Measurements from ENCODE around the gene RNU6-1. TPM values are rescaled to one million over a fixed set of nuclear protein-coding genes. Genes with fewer than 3 reads are reported as not detected.
A peak's percentile ranks its signal among the peaks of the same experiment; 100 is the strongest.

RNU6-1 gene
- total and polyA plus RNA-seq, 2 donors (not counting 3 experiments of a cell fraction or from before 2014, with no cell fraction given) = not detected

- H3K9ac ChIP-seq (replicated peaks; ENCODE audit: extremely low read depth, insufficient read depth, low read length) = no peak overlapping the region
- peaks cover 82 to 96% of the 10 kb centered on the region in 2 experiments for H3K27me3 ChIP-seq (ENCODE audit: control insufficient read depth in 2 of 2, insufficient read depth in 2 of 2, low read length in 2 of 2)
- TF ChIP-seq POLR2A (IDR thresholded peaks at IDR 0.05; ENCODE audit: low read depth, low read length) (no peak), EZH2 (IDR thresholded peaks at IDR 0.05; ENCODE audit: borderline replicate concordance, low read depth, low read length, severe bottlenecking) (peak; percentile 34), FOS (IDR thresholded peaks at IDR 0.05; ENCODE audit: borderline replicate concordance, insufficient read depth, low read length) (no peak), MYC (IDR thresholded peaks at IDR 0.05; ENCODE audit: low read depth, low read length) (no peak)
- TF ChIP-seq, protein P1, sequence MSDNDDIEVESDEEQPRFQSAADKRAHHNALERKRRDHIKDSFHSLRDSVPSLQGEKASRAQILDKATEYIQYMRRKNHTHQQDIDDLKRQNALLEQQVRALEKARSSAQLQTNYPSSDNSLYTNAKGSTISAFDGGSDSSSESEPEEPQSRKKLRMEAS (IDR thresholded peaks at IDR 0.05; ENCODE audit: insufficient read depth, insufficient read length) = no peak
- no peaks in the 10 kb centered on the region for H3K36me3 ChIP-seq (ENCODE audit: control insufficient read depth in 2 of 2, extremely low read depth in 1 of 2, insufficient read depth in 2 of 2, low read length in 2 of 2)
- H4K20me1 ChIP-seq (replicated peaks; ENCODE audit: control insufficient read depth, extremely low read depth, insufficient read depth, low read length) = no peaks in the 10 kb centered on the region
- H3K27ac ChIP-seq (ENCODE audit: insufficient read depth, low read depth, low read length) = no peak overlapping the region
- H3K79me2 ChIP-seq (ENCODE audit: control insufficient read depth, insufficient read depth, low read length) = no peaks in the 10 kb centered on the region
- no peak overlapping the region for H3K4me3 ChIP-seq (replicated peaks in 1 of 3; ENCODE audit: insufficient read depth in 1 of 3, low read depth in 1 of 3, low read length in 3 of 3)
- no peak for FAIRE-seq
- no peak for DNase-seq (ENCODE audit: low read depth, low spot score)
- dilution Hi-C loops (cut with MboI; ENCODE audit: extremely low pct_ligation_motif_present, low sequenced_read_pairs) = no loop called here
- POLR2A ChIA-PET = no interaction called here
- no peak overlapping the region for H3K4me2 ChIP-seq (ENCODE audit: insufficient read depth, low read length)
- H3K9me1 ChIP-seq (replicated peaks; ENCODE audit: control insufficient read depth, extremely low read depth, insufficient read depth, low read length) = no peaks in the 10 kb centered on the region
- BruUV-seq (replicated peaks) = no TSS peak
- intact Hi-C loops (cut with micrococcal nuclease) = loop anchor here (5.0 kb wide), 1 partner anchor 508 kb away; no protein-coding TSS in a partner anchor
- no peaks in the 10 kb centered on the region for H3K9me3 ChIP-seq (replicated peaks; ENCODE audit: control insufficient read depth, insufficient read depth, low read length)
- peaks cover 24% of the 10 kb centered on the region for H3K4me1 ChIP-seq (ENCODE audit: control insufficient read depth, extremely low read depth, insufficient read depth, low read length)
- H2AFZ ChIP-seq (ENCODE audit: low read depth, low read length) = no peak overlapping the region
- CTCF ChIA-PET = interaction anchor here (0.6 kb wide), 1 partner anchor 10 kb away, joined by 3 read pairs; no protein-coding TSS in a partner anchor
These were observed 10.0 kb downstream of the RNU6-1 start for GRCh38 chr15:67829647-67830504.

- CTCF ChIA-PET = no interaction called here
- dilution Hi-C loops (cut with MboI; ENCODE audit: extremely low pct_ligation_motif_present, low sequenced_read_pairs) (no loop called here), intact Hi-C loops (cut with micrococcal nuclease) (no loop called here)
- no peaks in the 10 kb centered on the region for H3K79me2 ChIP-seq (ENCODE audit: control insufficient read depth, insufficient read depth, low read length)
- no peaks in the 10 kb centered on the region for H4K20me1 ChIP-seq (replicated peaks; ENCODE audit: control insufficient read depth, extremely low read depth, insufficient read depth, low read length)
- DNase-seq (ENCODE audit: low read depth, low spot score) (no peak), FAIRE-seq (no peak)
- no peak overlapping the region for H3K4me2 ChIP-seq (ENCODE audit: insufficient read depth, low read length)
- H3K9me1 ChIP-seq (replicated peaks; ENCODE audit: control insufficient read depth, extremely low read depth, insufficient read depth, low read length) = no peaks in the 10 kb centered on the region
- no peak overlapping the region for H3K4me3 ChIP-seq (replicated peaks in 1 of 3; ENCODE audit: insufficient read depth in 1 of 3, low read depth in 1 of 3, low read length in 3 of 3)
- POLR2A ChIA-PET = no interaction called here
- no peaks in the 10 kb centered on the region for H3K36me3 ChIP-seq (ENCODE audit: control insufficient read depth in 2 of 2, extremely low read depth in 1 of 2, insufficient read depth in 2 of 2, low read length in 2 of 2)
- no TSS peak for BruUV-seq (replicated peaks)
- no peak overlapping the region for H3K27ac ChIP-seq (ENCODE audit: insufficient read depth, low read depth, low read length)
- H3K9ac ChIP-seq (replicated peaks; ENCODE audit: extremely low read depth, insufficient read depth, low read length) = no peak overlapping the region
- H3K9me3 ChIP-seq (replicated peaks; ENCODE audit: control insufficient read depth, insufficient read depth, low read length) = no peaks in the 10 kb centered on the region
- peaks cover 17% of the 10 kb centered on the region for H3K4me1 ChIP-seq (ENCODE audit: control insufficient read depth, extremely low read depth, insufficient read depth, low read length)
- H2AFZ ChIP-seq (ENCODE audit: low read depth, low read length) = no peak overlapping the region
- H3K27me3 ChIP-seq (ENCODE audit: control insufficient read depth in 2 of 2, insufficient read depth in 2 of 2, low read length in 2 of 2) = peaks cover 82 to 96% of the 10 kb centered on the region in 2 experiments
- TF ChIP-seq CTCF (IDR thresholded peaks at IDR 0.05; ENCODE audit: extremely low read depth in 1 of 2, insufficient read depth in 1 of 2, low read depth in 1 of 2, low read length in 2 of 2) (no peak), EZH2 (IDR thresholded peaks at IDR 0.05; ENCODE audit: borderline replicate concordance, low read depth, low read length, severe bottlenecking) (peak; percentile 84), JUN (IDR thresholded peaks at IDR 0.05; ENCODE audit: borderline replicate concordance, insufficient read depth, insufficient read length, low read depth) (no peak), FOS (IDR thresholded peaks at IDR 0.05; ENCODE audit: borderline replicate concordance, insufficient read depth, low read length) (no peak)
- TF ChIP-seq, protein P1 (IDR thresholded peaks at IDR 0.05; ENCODE audit: insufficient read depth, insufficient read length) = no peak
These were observed 10.7 kb downstream of the RNU6-1 start for GRCh38 chr15:67828969-67829646.

Data from endothelial cell of umbilical vein (primary cell).